ENCODE data around the gene ATF6.
"Not testable (repeated sequence)": the region's sequence is repeated elsewhere in the genome, so short reads cannot be mapped to it uniquely, and the experiment has no call there.

The ATF6 gene, protein sequence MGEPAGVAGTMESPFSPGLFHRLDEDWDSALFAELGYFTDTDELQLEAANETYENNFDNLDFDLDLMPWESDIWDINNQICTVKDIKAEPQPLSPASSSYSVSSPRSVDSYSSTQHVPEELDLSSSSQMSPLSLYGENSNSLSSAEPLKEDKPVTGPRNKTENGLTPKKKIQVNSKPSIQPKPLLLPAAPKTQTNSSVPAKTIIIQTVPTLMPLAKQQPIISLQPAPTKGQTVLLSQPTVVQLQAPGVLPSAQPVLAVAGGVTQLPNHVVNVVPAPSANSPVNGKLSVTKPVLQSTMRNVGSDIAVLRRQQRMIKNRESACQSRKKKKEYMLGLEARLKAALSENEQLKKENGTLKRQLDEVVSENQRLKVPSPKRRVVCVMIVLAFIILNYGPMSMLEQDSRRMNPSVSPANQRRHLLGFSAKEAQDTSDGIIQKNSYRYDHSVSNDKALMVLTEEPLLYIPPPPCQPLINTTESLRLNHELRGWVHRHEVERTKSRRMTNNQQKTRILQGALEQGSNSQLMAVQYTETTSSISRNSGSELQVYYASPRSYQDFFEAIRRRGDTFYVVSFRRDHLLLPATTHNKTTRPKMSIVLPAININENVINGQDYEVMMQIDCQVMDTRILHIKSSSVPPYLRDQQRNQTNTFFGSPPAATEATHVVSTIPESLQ

GRCh38 chr1:161766102-161766981 lies at the start of gene ATF6:
TSS of gene ATF6 (plus strand) at chr1:161766320. CDS start at chr1:161766361, 41 bp downstream.
- peak; percentile 84 to 86 for DNase-seq (ENCODE audit: low spot score in 2 of 2)
- in situ Hi-C loops (cut with MboI; ENCODE audit: low sequenced_read_pairs) = no loop called here
- Histone ChIP-seq H3K4me3 (peak within 1 kb of the TSS; percentile 76), H3K4me1 (peaks cover 15% of the 10 kb centered on the region; the same call in 1 of the 2 replicates), H3K9me3 (no peaks in the 10 kb centered on the region), H3K36me3 (replicated peaks) (0 out of 2 replicates have a peak, but pooled peaks cover 3% of the 10 kb centered on the region), H3K27me3 (ENCODE audit: low read depth) (no peaks in the 10 kb centered on the region)

- Histone ChIP-seq H3K4me3 (no peak overlapping the region), H3K36me3 (replicated peaks) (no peaks in the 10 kb centered on the region), H3K9me3 (no peaks in the 10 kb centered on the region), H3K27me3 (ENCODE audit: low read depth) (no peaks in the 10 kb centered on the region), H3K4me1 (no peaks in the 10 kb centered on the region)
- no peak for DNase-seq (ENCODE audit: low spot score in 2 of 2)
- in situ Hi-C loops (cut with MboI; ENCODE audit: low sequenced_read_pairs) = no loop called here
Observed at GRCh38 chr1:161718559-161719324, 47.4 kb upstream of the ATF6 start.

GRCh38 chr1:161719325-161719611 lies 46.9 kb upstream of the ATF6 start:
- in situ Hi-C loops (cut with MboI; ENCODE audit: low sequenced_read_pairs) = no loop called here

DNA sequence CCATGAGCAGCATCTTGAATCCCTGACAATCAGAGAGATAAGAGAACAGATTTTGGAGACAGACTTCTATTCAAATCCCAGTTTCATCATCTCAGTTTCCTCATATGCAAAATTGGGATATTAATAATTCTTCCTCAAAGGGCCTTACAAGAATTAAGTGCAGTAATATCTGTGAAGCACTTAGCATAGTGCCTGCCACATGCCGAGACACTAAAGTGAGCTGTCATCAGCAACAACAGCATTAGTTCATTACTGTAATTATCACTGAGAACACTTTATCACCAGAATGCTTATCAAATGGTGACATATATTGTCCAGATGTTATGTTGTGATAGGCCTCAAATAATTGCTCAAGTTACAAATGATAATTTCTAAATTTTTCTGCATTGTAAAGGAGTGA lies 45.7 kb upstream of the ATF6 start:
- Histone ChIP-seq H3K4me3 (no peak overlapping the region), H3K27me3 (ENCODE audit: low read depth) (no peaks in the 10 kb centered on the region), H3K4me1 (no peaks in the 10 kb centered on the region), H3K36me3 (replicated peaks) (no peaks in the 10 kb centered on the region), H3K9me3 (no peaks in the 10 kb centered on the region)
- in situ Hi-C loops (cut with MboI; ENCODE audit: low sequenced_read_pairs) = no loop called here
- no peak for DNase-seq (ENCODE audit: low spot score in 2 of 2)

More at GRCh38 chr1:161719325-161719611, 46.9 kb upstream of the ATF6 start:
- no peak for DNase-seq (ENCODE audit: low spot score in 2 of 2)
- Histone ChIP-seq H3K27me3 (ENCODE audit: low read depth) (no peaks in the 10 kb centered on the region), H3K9me3 (no peaks in the 10 kb centered on the region), H3K4me3 (no peak overlapping the region), H3K36me3 (replicated peaks) (no peaks in the 10 kb centered on the region), H3K4me1 (no peaks in the 10 kb centered on the region)

- Histone ChIP-seq H3K27me3 (ENCODE audit: low read depth) (no peaks in the 10 kb centered on the region), H3K4me1 (peaks cover 4% of the 10 kb centered on the region; the same call in 1 of the 2 replicates), H3K36me3 (replicated peaks) (no peaks in the 10 kb centered on the region), H3K4me3 (no peak within 1 kb of the TSS), H3K9me3 (no peaks in the 10 kb centered on the region)
- DNase-seq (ENCODE audit: low spot score in 2 of 2) = no peak
- in situ Hi-C loops (cut with MboI; ENCODE audit: low sequenced_read_pairs) = no loop called here
Observed at GRCh38 chr1:161720956-161721737, 45.0 kb upstream of the ATF6 start, which contains the start of gene FCRLB. TSS of gene FCRLB (plus strand) at chr1:161721544. CDS start at chr1:161722673, 1,129 bp downstream.

DNA sequence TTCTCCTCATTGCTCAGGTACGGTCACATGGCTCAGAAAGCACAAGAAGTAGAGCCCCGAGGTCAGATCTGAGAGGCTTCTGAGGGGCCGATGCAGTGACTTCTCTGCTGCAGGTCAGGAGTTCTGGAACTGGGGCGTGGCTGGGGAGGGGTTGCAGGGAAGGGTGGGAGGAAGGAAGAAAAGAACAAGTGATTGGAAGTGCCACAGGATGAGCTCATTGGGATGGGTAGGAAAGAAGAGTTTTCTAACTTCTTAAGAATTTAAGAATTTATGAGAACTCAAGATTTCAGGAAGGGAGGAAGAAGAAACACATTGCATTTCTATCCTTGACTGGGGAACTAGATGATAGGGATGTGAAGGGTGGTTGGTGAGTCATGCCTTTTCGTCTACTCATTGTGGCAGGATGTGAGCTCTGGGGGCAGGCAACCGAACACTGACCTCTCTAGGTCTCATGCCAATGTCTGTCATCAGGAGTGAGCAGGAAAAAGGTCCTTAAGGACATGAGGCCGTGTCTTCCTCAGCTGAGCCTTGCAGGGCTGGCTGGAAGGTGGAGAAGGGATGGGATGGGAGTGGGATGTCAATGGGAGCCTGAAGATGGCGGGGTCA lies 44.3 kb upstream of the ATF6 start:
- Histone ChIP-seq H3K27me3 (ENCODE audit: low read depth) (no peaks in the 10 kb centered on the region), H3K4me1 (peaks cover 4% of the 10 kb centered on the region; the same call in 1 of the 2 replicates), H3K9me3 (no peaks in the 10 kb centered on the region), H3K36me3 (replicated peaks) (no peaks in the 10 kb centered on the region), H3K4me3 (no peak overlapping the region)
- DNase-seq (ENCODE audit: low spot score in 2 of 2) = no peak
- in situ Hi-C loops (cut with MboI; ENCODE audit: low sequenced_read_pairs) = no loop called here

DNA sequence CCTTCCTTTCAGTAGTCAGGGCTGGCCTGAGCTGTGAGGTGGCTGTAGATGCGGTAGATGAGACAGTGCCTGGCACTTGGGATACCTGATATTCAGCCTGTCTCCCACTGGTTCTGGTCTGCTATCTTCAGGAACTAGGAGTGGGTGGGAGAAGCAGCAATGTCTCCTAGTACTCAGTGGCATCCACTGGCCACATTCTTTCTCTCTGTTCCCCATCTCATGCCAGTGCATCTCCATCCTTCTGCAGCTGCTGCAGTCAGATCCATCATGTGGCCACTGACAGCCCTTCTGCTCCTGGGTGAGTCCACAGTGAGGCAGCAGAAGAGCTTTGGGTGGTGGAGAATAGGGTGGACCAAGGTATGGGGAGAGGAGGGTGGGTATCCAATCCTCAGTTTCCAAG lies 43.7 kb upstream of the ATF6 start:
- DNase-seq (ENCODE audit: low spot score in 2 of 2) = no peak
- Histone ChIP-seq H3K9me3 (no peaks in the 10 kb centered on the region), H3K4me3 (no peak overlapping the region), H3K36me3 (replicated peaks) (no peaks in the 10 kb centered on the region), H3K27me3 (ENCODE audit: low read depth) (no peaks in the 10 kb centered on the region), H3K4me1 (peaks cover 4% of the 10 kb centered on the region; the same call in 1 of the 2 replicates)
- in situ Hi-C loops (cut with MboI; ENCODE audit: low sequenced_read_pairs) = no loop called here

DNA sequence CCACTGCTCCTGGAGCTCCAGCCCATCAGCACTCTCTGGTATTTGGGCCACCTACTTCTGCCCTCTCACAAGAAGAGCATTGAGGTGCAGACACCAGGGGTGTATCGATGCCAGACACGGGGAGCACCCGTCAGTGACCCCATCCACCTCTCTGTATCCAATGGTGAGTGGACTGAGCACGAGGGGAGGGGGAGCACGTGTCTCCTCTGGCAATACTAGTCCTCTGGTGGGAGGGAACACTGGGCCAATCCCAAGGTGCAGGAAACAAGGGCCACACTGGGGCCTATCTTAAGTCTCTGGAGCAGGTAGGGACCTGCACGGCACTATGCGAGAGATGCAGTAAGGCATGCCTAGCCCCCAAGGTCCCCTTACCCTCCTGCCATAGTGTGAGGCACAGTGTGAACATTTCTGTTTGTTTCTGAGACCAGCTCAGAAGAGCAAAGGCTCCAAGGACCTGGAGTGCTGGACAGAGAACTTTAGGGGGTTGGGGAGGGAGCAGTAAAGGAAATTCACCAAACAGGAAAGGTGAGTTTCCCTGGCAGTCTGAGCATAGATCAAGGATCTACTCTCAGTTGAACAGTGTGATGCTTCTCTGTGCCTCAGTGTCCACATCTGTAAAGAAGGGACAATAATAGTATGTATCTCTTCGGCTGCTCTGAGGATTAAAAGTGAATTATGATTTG lies 42.5 kb upstream of the ATF6 start:
- Histone ChIP-seq H3K4me1 (peaks cover 4% of the 10 kb centered on the region; the same call in 1 of the 2 replicates), H3K4me3 (no peak overlapping the region), H3K9me3 (no peaks in the 10 kb centered on the region), H3K27me3 (ENCODE audit: low read depth) (no peaks in the 10 kb centered on the region), H3K36me3 (replicated peaks) (no peaks in the 10 kb centered on the region)
- DNase-seq (ENCODE audit: low spot score in 2 of 2) = no peak
- in situ Hi-C loops (cut with MboI; ENCODE audit: low sequenced_read_pairs) = no loop called here

DNA sequence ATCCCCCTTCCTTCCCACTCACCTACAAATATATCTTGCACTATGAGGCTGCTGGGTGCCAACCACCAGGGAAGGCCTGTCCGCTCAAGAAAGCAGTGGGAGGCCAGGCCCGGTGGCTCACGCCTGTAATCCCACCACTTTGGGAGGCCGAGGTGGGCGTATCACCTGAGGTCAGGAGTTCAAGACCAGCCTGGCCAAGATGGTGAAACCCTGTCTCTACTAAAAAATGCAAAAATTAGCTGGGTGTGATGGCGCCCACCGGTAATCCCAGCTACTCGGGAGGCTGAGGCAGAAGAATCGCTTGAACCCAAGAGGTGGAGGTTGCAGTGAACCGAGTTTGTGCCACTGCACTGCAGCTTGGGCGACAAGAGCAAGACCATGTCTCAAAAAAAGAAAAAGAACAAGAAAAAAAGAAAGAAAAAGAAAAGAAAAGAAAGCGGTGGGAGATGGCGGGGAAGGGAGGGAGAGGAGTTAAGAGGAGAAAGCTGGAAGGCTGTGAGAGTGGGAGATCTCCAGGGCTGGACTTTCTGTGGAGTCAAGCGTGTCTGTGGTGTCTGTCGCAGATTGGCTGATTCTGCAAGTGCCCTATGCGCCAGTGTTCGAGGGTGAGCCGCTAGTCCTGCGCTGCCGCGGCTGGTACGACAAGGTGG lies 40.7 kb upstream of the ATF6 start:
- in situ Hi-C loops (cut with MboI; ENCODE audit: low sequenced_read_pairs) = loop anchor here (25.0 kb wide), 1 partner anchor 538 kb away; the partner anchor contains the start of genes ADAMTS4 and B4GALT3
- not testable (repeated sequence) for H3K9me3 ChIP-seq; H3K36me3 ChIP-seq (replicated peaks); H3K27me3 ChIP-seq (ENCODE audit: low read depth); H3K4me1 ChIP-seq; DNase-seq (ENCODE audit: low spot score in 2 of 2)
- peak overlapping the region; percentile 72 for H3K4me3 ChIP-seq

DNA sequence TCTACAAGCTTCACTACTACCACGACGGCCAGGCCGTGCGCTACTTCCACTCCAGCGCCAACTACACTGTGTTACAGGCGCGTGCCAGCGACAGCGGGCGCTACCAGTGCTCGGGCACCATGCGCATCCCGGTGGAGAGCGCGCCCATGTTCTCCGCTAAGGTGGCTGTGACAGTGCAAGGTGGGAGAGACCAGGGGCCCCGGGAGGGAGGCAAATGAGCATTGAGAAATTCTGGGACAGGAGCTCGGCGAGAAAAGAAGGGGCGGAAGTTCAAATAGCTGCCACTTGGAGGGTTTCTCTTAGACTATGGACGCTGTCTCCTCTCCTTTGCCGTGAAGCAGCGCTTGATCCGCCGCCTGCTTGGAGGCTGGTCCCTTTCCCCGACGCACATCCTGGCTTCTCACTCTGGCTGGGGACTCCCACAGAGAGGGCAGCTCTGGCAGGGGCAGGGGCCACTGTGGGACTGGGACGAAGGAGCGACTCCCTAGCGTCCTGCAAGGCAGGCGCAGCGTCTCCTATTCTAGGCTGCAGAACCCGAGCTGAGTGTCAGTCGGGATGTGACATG lies 40.1 kb upstream of the ATF6 start:
- Histone ChIP-seq H3K4me3 (peak overlapping the region; percentile 72), H3K27me3 (ENCODE audit: low read depth) (peaks cover 10% of the 10 kb centered on the region)

More for the DNA sequence above, 40.1 kb upstream of the ATF6 start:
- Histone ChIP-seq H3K36me3 (replicated peaks) (no peaks in the 10 kb centered on the region), H3K9me3 (no peaks in the 10 kb centered on the region), H3K4me1 (peaks cover 4% of the 10 kb centered on the region; the same call in 1 of the 2 replicates)
- in situ Hi-C loops (cut with MboI; ENCODE audit: low sequenced_read_pairs) = loop anchor here (25.0 kb wide), 1 partner anchor 539 kb away; the partner anchor contains the start of genes ADAMTS4 and B4GALT3
- peak; percentile 43 to 56 for DNase-seq (ENCODE audit: low spot score in 2 of 2)
